ENCODE measurements around the gene RHEX.
"Not testable (repeated sequence)": the region's sequence is repeated elsewhere in the genome, so short reads cannot be mapped to it uniquely, and the experiment has no call there.

RHEX gene

DNA sequence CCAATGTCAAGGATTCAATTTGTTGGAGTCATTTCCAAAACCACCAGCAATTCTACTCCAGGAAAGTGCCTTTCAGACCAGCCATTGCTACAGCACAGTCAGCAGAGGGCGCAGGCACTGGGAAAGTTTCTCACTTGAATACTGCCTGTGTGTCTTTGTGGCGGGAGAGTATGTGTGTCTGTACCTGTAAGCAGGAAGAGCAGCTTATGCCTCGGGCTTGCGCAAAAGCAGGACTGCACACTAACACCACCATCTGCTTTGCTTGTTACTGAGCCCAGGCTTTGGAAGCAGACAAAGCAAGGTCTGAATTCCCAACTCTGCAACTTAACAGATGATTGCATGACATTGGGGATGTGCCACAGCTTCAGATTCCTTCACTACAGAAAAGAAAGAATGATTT, 22.3 kb upstream of the RHEX start:
- peak; percentile 67 for DNase-seq

GRCh38 chr1:206032380-206033140, 20.4 kb upstream of the RHEX start:
- no peak for DNase-seq

DNA sequence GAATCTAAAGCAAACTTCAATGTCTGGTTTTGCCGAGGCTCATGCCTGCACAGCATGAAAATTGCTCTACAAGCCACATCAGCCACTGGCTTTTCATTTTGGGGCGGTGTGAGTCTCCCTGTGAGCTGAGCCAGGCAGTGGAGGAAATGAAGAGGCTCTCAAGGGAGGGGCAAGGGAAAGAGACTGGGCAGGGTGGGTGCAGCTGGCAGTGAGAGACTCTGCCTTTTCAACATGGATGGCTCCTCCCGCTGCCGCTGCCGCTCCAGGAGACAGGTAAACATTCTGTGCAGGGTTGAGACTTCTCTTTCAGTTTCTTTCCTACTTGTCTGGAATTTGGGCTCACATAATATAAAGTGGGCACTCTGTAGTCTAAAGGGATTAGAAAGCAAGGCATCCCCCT, 17.9 kb upstream of the RHEX start:
- no peak for DNase-seq

GRCh38 chr1:206036663-206037455, 16.1 kb upstream of the RHEX start:
- no peak for DNase-seq

- DNase-seq = no peak
These were observed 15.4 kb upstream of the RHEX start for GRCh38 chr1:206037581-206037980.

DNA sequence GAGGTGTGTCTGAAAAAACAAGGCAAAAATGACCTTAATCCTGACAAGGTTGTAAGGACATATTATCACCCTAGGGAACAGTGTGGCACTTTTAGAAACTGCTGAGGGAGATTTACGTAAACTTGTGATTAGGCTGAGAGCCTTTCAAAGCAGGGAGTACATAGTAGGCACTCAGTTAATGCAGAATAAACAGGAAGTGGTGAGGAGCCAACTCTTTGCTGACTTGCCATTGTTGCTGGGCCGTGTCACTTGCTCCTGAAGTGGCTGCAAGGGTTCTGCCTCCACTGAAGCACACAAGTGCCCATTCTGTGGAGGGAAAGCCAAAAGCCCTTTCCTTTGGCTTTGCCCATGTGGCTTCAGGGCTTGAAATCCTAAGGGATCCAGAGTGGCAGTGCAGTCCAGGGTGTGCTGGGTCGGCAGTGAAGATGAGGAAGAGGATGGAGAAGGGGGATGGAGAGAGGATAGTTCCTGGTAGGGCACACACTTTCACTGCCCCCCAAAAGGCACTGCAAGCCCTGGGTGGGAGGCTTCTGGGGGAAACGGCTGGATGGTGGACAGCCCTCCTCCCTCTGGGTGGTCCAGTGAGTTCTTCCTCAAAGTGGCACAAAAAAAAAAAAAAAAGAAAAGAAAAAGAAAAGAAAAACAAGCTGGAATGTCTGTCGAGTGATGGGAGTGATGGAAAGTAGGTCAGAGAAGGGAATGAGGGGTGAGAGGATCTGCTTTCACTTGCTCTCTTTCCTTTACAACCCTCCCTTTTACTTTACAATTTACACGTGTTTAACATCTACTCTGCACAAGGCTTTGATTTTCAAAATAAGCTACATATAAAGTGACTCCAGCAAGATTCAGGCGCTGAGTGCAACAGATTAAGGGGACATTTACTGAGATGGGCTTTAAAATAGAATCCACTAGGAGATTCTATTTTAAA, 13.7 kb upstream of the RHEX start:
- no peak for DNase-seq

GRCh38 chr1:206040328-206040727, 12.6 kb upstream of the RHEX start:
- DNase-seq = no peak

DNA sequence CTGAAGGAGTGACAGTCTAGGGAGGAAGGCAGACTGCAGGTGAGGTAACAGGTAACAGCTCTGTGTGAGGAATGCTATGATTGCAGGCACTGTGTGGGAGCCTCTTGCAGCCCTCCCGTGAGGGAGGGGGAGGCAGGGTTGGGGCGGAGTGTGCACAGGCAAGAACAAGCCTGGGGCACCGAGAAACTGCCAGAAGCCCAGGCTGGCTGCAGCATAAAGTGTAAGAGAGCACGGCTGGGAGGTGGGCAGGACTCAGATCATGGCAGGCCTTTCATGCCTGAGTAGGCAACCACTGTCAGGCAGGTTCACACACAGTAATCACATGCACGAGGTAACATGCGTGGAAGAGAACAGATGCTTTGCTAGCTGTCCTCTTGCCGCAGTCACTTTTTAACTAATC, 11.3 kb upstream of the RHEX start:
- DNase-seq = no peak

- DNase-seq = no peak
These were observed 5.7 kb upstream of the RHEX start for GRCh38 chr1:206047271-206047670.

- DNase-seq = no peak
These were observed 4.4 kb upstream of the RHEX start for GRCh38 chr1:206048582-206048981.

DNA sequence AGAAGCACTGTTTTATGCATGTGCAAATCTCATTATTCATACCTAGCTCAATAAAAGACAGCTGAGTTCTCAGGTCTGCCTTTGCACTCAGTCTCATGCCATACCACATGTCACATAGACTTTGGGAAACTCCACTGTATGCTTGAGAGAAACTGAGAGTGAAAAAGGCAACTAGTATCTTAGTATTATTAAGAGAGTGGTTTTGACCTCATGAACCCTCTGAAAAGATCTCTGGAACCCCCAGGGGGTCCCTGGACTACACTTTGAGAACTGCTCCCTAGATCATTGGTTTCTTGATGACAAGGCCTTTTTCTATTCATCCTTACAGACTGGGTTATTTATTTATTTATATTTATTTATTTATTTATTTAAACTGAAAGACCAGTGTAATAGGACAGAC, 3.7 kb upstream of the RHEX start:
- DNase-seq = no peak

DNA sequence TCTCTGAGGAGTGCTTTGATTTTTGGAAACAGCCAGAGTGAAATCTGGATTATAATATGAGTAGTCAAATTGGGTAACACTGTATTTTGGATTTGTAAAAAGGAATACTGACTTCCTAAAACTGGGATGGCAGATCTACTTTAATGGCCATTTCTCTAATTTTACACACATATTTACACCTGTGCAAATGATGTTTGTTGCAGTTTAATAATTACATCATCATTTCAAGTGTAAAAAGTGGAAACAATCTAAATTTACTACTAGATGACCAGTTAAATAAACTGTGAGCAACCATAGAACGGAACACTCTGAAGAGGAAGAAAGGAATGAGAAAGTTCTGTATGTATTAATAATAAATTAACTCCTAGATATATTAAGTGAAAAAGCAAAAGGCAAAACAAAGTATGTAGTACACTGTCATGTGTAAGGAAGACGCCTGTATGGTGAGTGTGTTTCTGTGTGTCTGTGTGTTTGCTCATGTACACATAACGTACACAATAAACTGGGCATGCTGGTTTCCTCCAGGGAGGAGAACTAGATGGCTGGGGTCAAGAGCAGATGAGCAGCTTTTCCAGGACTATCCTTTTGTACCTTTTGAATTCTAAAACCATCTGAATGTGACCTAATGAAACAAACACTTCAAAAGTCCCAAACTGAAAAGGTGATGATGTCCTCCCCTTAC, 2.9 kb upstream of the RHEX start:
- DNase-seq = no peak

DNA sequence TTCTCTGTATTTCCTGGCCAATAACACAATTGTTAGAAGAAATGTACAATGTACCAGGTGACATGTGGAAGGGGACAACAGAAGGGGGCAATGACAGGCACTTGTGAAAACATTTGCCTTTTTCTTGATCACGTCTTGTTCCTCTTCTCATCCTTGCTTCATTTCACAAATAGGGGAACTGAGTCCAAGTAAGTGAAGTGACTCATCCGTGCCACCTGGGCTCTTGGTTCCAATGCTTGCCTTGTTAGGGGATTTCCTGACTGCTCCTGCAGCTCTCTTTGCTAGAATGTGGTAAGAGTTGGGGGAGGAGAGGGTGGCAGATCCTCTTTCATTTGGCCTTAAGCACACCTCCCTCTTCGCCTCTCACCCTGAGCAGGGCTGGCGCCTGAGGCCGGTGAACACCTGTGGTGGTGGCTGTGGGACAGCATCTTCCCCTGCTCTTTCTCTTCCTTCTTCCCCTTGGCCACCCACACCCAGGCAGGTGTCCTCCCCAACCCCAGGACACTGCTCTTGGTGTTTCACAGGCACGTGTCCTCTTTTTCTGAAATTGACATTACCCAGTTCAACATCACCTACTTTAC, 2.2 kb upstream of the RHEX start:
- no peak for DNase-seq

GRCh38 chr1:206052231-206052865, 625 bp upstream of the RHEX start:
- not testable (repeated sequence) for DNase-seq

- not testable (repeated sequence) for DNase-seq
These were observed 643 bp downstream of the RHEX start for GRCh38 chr1:206053616-206054015.

DNA sequence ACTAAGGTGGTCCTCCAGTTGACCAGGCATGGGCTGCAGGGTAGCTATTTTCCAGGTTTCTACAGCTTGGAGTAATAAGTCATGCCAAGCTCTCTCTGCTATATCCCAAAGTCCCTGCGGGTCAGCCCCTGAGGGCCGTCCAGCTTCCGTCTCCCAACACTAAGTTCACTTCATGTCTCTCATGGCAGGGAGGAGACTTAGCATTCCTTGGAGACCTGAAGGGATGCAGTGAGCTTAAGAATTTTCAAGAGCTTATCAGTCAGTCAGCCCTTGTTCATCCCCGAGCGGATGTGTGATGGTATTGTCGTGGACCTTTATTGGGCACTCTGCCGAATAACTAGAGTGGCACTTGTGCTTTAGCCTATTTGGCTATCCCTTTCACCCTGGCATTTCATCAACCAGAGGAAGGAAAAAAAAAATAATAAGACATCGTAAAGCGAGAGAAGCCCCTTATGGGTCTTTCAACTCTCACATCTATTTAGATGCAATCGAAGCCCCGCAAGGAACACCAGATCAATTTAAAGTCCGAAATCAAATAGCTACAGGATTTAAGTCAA, 2.2 kb downstream of the RHEX start:
- not testable (repeated sequence) for DNase-seq

GRCh38 chr1:206055639-206056323, 2.8 kb downstream of the RHEX start:
- DNase-seq = not testable (repeated sequence)

GRCh38 chr1:206058289-206058926, 5.4 kb downstream of the RHEX start:
- DNase-seq = not testable (repeated sequence)

- DNase-seq = no peak
These were observed 5.9 kb downstream of the RHEX start for GRCh38 chr1:206058927-206059292.

DNA sequence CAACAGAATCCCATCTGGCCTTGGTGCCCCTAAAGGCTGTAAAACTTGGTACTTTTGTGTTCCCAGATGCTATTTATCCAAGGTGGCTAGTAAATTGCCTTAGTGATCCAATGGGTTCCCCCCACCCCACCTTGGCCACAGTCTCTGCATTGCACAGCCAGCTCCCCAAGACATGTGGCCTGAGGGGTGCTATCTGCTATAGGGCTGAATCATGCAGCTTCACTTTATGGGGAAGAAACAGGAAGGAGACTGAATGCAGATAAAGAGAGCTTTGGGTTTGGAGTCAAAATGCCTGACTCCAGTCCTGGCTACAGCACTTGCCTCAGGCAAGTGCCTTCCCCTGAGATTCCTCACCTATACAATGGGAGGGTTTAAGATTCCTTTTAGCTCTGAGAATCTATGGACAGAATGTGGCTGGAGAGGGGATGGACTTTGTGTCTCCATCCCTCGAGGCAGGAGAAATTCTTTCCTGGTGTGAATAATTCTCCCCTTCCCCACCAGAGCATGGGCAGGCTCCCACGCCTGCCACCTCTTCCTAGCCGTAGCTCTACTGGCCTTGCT, 6.5 kb downstream of the RHEX start:
- DNase-seq = peak; percentile 4

Measured in EL (cell line).